T follicular helper cell (primary cell): Measurements from ENCODE around the gene ZNF32.

Experiments used
- DNase-seq: peaks from one replicate; pipeline ENCODE4 v3.0.0-alpha.2; 2020; ENCODE audit warnings: low read depth
- total RNA-seq, 2 experiments: gene quantifications; one replicate each; lab custom pipeline; 2026; lab: John Stamatoyannopoulos, UW

ZNF32 gene, protein sequence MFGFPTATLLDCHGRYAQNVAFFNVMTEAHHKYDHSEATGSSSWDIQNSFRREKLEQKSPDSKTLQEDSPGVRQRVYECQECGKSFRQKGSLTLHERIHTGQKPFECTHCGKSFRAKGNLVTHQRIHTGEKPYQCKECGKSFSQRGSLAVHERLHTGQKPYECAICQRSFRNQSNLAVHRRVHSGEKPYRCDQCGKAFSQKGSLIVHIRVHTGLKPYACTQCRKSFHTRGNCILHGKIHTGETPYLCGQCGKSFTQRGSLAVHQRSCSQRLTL
- 27.3 to 36.3 reads per million in 2 experiments for total RNA-seq

DNA sequence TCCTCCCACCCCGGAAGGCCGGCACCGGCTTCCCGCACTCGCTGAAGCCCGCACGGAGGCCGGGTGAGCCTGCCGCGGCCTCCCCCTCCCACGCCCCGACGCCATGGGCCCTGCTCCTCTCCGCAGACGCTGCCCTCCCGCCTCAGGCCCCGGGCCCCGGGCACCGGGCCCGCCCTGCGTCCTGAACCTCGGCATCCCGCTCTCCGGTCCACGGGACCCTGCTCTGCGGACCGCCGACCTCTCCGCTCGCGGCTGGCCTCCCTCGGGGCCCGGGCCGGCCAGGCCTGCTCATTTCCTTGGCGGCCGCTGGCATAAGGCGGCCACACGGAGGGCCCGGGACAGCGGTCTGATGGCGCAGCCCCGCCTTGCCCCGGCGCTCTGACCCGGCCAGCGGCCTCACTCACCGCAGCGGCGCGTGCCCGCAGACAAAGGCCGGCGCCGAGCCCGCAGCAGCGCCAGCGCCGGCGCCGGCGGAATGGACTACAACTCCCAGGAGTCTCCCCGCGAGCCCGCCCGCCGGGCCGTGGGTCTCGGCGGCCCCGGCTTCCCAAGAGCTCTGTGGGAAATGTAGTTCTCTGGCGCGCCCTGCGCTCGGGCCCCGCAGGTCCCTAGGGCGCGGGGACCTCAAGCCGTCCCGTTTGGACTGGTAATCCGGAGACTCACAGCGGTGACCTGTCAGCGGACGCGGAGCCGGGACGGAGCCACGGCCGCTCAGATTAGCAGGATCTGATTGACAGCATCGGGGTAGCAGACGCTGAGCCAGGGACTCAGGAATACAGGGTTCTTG, at the start of gene ZNF32:
Gene ZNF32, minus strand, starts transcription at position 484 of the 787 bp plus-strand sequence. CDS start 2,748 bp downstream, outside the sequence.
- peak; percentile 70 for DNase-seq

- DNase-seq = no peak
Observed at GRCh38 chr10:43698156-43698555, 49.5 kb upstream of the ZNF32 start.

- no peak for DNase-seq
Observed at GRCh38 chr10:43696909-43697483, 48.3 kb upstream of the ZNF32 start.

DNA sequence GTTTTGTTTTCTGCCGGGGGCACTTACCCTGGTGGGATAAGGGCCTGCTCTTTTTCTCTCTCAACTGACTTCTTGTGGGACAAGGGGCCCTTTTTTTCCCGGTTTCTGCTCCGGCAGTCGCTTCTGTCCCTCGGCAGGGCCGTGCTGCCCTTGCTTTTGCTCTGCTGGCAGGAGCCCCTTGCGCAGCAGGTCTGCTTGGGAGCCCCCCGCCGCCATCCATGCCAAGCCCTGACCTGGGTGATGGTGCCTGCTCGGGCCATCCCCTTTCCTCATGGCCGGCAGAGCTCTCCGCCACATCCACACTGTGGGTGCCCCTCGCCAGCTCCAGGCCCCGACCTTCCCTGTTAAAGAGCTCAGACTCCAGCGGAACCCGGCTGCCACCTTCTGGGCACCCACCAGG, 47.0 kb upstream of the ZNF32 start:
- DNase-seq = no peak

DNA sequence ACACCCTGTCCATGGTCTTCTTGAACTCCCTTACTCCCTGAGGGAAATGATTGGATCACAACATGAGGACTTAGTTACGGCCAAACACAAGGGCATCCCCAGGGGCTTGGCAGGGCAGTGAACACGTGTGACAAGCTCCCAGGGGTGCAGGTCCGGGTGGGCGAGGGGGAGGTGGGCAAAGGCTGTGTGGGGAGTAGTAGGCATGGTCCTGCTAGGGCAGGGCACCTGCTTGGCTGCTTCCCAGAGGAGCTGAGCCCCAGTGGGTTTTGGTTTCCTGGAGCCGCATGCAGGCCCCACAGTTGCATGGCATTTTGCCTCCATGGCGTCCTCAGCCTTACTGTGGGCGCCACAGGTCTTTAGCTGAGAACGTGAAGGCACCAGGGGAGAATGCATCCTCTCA, 46.6 kb upstream of the ZNF32 start:
- no peak for DNase-seq

- no peak for DNase-seq
Observed at GRCh38 chr10:43694526-43694925, 45.8 kb upstream of the ZNF32 start.

- no peak for DNase-seq
Observed at GRCh38 chr10:43693602-43694001, 44.9 kb upstream of the ZNF32 start.

- no peak for DNase-seq
Observed at GRCh38 chr10:43692051-43692825, 43.6 kb upstream of the ZNF32 start.

DNA sequence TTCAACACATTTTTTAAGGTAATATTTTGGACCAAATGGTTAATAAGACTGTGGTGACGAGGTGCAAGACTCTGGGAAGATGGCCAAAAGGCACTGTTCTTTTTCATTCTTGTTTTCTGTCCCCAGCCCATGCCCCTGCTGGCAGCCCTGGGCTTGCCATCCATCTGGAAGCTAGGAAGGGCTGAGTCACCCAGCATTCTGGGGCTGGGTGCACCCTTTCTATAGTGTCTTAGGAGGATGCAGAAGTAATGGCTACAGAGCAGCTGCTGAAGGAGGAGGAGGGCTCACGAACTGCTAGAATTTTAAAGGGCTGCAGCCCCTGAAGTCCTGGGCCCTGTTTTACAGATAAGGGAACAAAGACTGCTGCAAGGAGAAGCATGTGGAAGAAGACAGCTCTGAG, 42.8 kb upstream of the ZNF32 start:
- no peak for DNase-seq

DNA sequence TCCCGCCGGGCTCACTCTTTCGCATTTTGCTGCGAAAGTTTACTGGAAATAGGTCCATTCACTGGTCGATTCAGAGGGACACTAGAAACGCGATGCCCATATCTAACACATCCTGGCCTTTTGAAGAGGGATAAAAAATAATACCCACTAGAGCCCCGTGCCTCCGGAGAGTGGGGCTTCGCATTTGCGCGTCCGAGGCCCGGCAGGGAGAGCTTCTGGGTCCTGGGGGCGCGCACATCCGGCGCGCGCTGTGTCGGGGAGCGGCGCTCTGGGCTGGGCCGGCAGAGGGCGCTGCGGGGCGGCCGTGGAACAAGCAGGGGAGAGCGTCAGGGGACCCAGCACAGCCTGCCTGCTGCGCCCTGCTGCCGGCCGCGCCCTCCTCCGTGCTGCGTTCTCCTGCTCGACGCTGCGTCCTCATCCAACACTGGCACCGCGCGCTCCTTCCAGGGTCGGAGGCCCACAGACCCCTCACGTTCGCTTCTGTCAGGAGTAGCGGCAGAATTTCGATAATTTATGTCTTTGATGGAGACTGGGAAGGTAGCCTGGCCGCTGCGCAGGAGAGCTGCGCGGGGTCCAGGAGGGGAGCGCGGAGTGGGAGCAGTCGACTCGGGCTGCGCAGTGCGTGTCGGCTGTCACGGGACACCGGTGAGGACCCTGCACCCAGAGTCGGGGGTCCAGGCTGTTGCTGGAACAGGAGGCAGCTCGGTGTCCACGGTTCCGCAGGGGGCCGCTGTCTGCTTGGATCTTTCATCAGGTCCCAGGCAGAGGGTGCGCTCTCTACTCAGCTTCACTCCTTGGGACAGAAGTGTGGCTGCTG, 41.5 kb upstream of the ZNF32 start:
- peak; percentile 65 for DNase-seq

GRCh38 chr10:43689618-43689954, 40.9 kb upstream of the ZNF32 start:
- no peak for DNase-seq

DNA sequence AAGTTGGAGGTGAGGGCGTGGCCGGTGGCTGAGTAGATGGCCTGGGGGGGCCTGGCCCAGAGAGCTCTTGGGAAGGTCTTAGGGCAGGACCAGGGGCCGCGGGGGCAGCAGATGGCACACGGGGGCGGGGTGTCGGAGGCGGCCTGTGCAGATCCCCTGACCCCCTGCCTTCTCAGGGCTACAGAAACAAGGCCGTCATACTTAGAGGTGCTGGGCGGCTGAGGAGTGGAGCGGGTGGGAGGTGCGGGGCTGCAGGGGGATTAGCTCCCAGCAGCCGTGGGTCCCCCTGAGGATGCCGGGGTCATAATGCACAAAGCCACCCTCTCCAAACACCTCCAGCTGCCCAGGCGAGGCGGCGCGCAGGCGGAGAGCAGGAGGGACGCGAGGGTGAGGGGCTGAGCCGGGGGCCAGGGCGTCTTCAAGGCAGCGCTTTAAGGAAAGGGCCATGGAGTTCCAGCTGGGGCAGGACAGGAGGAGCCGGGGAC, 40.4 kb upstream of the ZNF32 start:
- no peak for DNase-seq

- DNase-seq = no peak
Observed at GRCh38 chr10:43688348-43688892, 39.7 kb upstream of the ZNF32 start.

DNA sequence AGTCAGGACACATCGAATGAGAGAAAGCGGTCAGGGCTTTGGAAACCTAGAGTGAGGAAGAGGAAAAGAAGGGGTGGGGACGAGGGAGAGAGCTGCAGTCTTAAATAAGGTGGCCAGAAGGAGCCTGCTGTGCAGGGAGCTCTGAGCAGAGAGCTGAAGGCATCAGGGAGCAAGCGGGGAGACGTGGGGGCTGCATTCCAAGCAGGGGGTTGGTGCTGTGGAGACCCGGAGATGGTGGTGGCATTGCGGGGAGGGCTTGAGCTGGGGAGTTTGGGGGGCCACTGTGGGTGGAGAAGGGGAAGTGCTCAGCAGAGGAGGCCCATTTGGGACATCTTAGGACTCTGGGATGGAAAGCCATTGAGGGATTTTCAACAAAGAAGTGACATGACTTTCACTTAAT, 38.7 kb upstream of the ZNF32 start:
- no peak for DNase-seq

- no peak for DNase-seq
Observed at GRCh38 chr10:43686414-43686813, 37.7 kb upstream of the ZNF32 start.

DNA sequence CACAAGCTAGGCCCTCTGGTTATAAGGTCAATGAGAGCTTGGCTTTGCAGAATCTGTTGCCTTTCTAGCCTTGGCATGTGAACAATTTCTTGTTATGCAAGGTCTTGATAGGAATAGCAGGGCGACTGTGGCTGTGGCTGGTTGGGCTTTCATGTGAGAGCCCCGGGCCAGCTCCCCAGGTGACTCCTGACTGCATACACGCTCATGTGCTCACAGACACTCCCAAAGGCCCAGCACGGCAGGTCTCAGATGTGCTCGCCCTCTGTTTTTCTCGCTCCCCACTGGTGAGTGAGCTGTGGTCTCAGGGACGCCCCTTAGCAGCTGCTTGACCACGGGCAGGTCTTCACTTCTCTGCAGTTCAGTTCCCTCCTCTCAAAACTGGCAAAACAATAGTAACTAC, 37.1 kb upstream of the ZNF32 start:
- no peak for DNase-seq

DNA sequence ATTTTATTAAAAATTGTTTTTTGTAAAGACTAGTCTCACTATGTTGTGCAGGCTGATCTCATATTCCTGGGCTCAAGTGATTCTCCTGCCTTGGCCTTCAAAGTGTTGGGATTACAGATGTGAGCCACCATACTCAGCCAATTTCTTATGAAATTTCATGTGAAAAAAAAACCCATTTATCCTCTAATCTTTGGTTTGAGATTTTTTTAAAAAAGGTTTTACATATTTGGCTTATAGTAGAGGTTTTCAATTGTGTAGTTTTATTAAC, 35.5 kb upstream of the ZNF32 start:
- no peak for DNase-seq

GRCh38 chr10:43683451-43684291, 35.0 kb upstream of the ZNF32 start:
- no peak for DNase-seq

- DNase-seq = no peak
Observed at GRCh38 chr10:43682956-43683355, 34.3 kb upstream of the ZNF32 start.

- DNase-seq = no peak
Observed at GRCh38 chr10:43681721-43682120, 33.0 kb upstream of the ZNF32 start.
